ENCODE data around the gene MRPS9. TPM values are rescaled to one million over a fixed set of nuclear protein-coding genes. Genes with fewer than 3 reads are reported as not detected.

Gene MRPS9
- total and polyA plus RNA-seq, 3 donors from 2014 or later, result 28.6 to 59.6 (median 30.5) TPM

DNA sequence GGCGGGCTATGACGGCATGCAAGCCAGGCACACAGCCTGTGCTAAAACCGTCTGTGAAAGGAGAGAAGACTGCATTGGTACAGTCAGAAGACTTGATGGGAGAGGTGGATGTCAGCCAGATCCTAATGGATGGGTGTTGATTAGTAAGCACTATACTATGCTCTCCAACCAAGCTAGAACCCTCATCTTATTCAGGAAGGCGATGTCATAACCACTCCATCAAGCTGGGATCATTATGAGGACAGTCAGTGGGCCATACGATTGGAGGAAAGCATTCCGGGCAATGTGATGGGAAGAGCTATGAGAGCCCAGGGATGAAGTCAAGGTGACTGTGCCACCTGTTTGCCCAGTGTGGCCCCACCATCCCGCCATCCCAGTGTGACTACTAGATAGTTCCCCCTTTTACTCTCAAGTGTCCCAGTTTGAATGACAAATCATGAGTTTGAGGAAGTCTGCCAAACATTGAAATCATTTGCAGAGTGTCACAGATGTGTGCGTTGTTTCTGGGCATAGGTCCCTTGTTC lies 66.4 kb downstream of the MRPS9 start:
- Histone ChIP-seq H3K9me3 (no peaks in the 10 kb centered on the region), H3K27ac (no peak overlapping the region), H3K36me3 (ENCODE audit: low read depth, missing control alignments) (no peaks in the 10 kb centered on the region), H3K4me3 (no peak overlapping the region), H3K27me3 (no peaks in the 10 kb centered on the region), H3K4me1 (no peaks in the 10 kb centered on the region)
- WGBS, 2 donors, result 87 to 94% methylated on average over 8 of the region's 8 CpGs
- TF ChIP-seq POLR2A (IDR thresholded peaks at IDR 0.05), result no peak
- TF ChIP-seq, protein P1, sequence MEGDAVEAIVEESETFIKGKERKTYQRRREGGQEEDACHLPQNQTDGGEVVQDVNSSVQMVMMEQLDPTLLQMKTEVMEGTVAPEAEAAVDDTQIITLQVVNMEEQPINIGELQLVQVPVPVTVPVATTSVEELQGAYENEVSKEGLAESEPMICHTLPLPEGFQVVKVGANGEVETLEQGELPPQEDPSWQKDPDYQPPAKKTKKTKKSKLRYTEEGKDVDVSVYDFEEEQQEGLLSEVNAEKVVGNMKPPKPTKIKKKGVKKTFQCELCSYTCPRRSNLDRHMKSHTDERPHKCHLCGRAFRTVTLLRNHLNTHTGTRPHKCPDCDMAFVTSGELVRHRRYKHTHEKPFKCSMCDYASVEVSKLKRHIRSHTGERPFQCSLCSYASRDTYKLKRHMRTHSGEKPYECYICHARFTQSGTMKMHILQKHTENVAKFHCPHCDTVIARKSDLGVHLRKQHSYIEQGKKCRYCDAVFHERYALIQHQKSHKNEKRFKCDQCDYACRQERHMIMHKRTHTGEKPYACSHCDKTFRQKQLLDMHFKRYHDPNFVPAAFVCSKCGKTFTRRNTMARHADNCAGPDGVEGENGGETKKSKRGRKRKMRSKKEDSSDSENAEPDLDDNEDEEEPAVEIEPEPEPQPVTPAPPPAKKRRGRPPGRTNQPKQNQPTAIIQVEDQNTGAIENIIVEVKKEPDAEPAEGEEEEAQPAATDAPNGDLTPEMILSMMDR (IDR thresholded peaks at IDR 0.05), result no peak
- intact Hi-C loops (cut with DNase I; ENCODE audit: low total_unique reads), result no loop called here
- DNase-seq, result no peak

DNA sequence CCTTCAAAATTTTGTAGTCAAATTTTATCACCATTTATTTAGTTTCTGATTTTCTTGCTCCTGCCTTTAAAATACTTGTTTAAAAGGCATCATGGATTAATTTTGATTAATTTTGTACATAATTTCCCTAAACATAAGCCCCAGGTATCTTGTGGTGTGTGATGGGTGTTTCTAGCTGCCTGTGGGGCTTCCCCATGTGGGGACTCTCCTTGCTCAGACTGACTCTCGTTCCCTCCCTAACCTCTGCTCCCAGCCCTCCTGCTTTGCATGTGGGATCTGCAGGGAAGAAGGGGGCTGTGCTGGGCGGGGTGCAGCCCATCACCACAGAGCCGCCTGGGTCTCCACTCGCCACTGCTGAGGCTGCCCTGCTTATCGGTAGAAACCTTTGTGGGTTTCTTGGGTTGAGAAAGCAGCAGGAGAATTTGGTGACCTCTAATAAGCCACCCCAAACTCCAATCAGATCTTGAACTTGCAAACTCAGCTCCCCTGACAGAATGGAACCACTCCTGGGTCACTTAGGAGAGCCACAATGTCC lies 72.5 kb downstream of the MRPS9 start:
- 88 to 93% methylated on average over 5 of the region's 5 CpGs for WGBS, 2 donors
- H3K36me3 ChIP-seq (ENCODE audit: low read depth, missing control alignments), result no peaks in the 10 kb centered on the region
- no peaks in the 10 kb centered on the region for H3K9me3 ChIP-seq
- H3K4me3 ChIP-seq, result no peak overlapping the region
- DNase-seq, result no peak
- H3K4me1 ChIP-seq, result no peaks in the 10 kb centered on the region
- no peak for TF ChIP-seq POLR2A (IDR thresholded peaks at IDR 0.05)
- TF ChIP-seq, protein P1 (IDR thresholded peaks at IDR 0.05), result no peak
- intact Hi-C loops (cut with DNase I; ENCODE audit: low total_unique reads), result loop anchor here (5.0 kb wide), 1 partner anchor 127 kb away; no protein-coding TSS in a partner anchor
- no peaks in the 10 kb centered on the region for H3K27me3 ChIP-seq
- no peak overlapping the region for H3K27ac ChIP-seq

DNA sequence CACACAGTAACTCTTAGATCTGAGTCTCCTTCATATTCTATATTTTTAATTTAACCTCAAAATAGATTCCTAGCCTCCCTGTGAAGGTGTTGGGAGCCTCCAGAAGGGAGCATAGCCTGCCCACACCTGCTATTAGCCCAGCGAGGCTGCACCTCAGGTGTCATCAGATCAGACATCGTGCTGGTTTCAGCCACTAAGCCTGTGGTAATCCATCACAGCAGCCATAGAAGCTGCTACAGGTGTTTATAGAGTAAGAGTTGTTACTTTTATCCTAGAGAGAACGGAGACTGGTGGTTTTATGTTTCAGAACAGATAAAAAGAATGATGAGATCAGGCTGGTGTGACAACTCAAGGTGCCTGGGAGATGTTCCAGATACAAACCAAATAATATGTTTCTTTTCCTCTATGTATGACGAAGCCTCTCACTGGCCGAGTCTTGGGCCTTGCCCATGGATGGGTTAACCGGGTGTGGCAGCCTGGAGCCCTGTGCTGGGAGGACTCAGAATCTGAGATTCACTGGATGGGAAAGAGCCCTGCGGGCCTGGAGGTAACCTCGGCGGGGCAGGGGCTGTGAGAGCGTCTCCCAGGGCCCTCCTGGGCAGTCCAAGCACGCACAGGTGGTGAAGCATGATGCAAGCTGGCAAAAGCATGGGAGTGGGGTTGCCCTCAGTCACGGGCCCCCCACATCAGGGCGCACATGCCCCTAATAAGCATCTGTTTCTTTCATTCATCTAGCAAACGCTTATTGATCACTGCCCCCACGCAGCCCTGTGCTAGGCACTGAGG lies 73.7 kb downstream of the MRPS9 start:
- TF ChIP-seq POLR2A (IDR thresholded peaks at IDR 0.05), result no peak
- TF ChIP-seq, protein P1 (IDR thresholded peaks at IDR 0.05), result no peak
- H3K27me3 ChIP-seq, result no peaks in the 10 kb centered on the region
- no peak overlapping the region for H3K4me3 ChIP-seq
- no peak overlapping the region for H3K27ac ChIP-seq
- no peaks in the 10 kb centered on the region for H3K4me1 ChIP-seq
- no peaks in the 10 kb centered on the region for H3K9me3 ChIP-seq
- 86 to 88% methylated on average over 10 to 15 of the region's 15 CpGs for WGBS, 2 donors
- intact Hi-C loops (cut with DNase I; ENCODE audit: low total_unique reads), result loop anchor here (5.0 kb wide), 1 partner anchor 126 kb away; no protein-coding TSS in a partner anchor
- H3K36me3 ChIP-seq (ENCODE audit: low read depth, missing control alignments), result no peaks in the 10 kb centered on the region
- no peak for DNase-seq

DNA sequence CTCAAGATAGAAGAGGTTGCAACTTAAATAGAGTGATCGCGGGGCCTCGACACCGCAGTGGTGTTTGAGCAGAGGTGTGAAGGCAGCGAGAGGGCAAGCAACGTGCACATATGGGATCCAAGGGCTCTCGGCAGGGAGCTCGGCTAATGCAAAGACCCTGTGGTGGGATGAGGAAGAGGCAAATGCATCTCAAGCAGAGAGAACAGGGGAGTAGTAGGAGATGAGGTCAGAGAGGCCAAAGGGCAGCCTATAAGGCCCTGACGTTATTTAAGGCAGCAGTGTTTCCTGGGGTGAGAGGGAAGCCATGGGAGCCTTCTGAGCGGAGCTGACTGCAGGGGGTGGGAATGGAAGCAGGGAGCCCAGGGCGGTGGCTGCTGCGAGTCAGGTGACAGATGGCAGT lies 74.5 kb downstream of the MRPS9 start:
- TF ChIP-seq, protein P1 (IDR thresholded peaks at IDR 0.05), result no peak
- TF ChIP-seq POLR2A (IDR thresholded peaks at IDR 0.05), result no peak
- H3K4me1 ChIP-seq, result no peaks in the 10 kb centered on the region
- H3K36me3 ChIP-seq (ENCODE audit: low read depth, missing control alignments), result no peaks in the 10 kb centered on the region
- H3K27me3 ChIP-seq, result no peaks in the 10 kb centered on the region
- H3K9me3 ChIP-seq, result no peaks in the 10 kb centered on the region
- no peak overlapping the region for H3K27ac ChIP-seq
- intact Hi-C loops (cut with DNase I; ENCODE audit: low total_unique reads), result loop anchor here (5.0 kb wide), 1 partner anchor 125 kb away; no protein-coding TSS in a partner anchor
- 81 to 86% methylated on average over 12 of the region's 12 CpGs for WGBS, 2 donors
- no peak for DNase-seq
- no peak overlapping the region for H3K4me3 ChIP-seq

Measured in testis (tissue), 3 donors.